Natural killer cell (primary cell): ENCODE results near the gene RAC2. TPM values are rescaled to one million over a fixed set of nuclear protein-coding genes. Genes with fewer than 3 reads are reported as not detected.

ENCODE experiments used
- ATAC-seq, 3 donors: fragments of 150-1000 bp in 2 of 3; fragments of 200-7000 bp in 1 of 3; cut with Tn5 transposase; 1 replicate in 1 of 3; 2 replicates in 2 of 3; pipeline ENCODE4 v1.10.0; 2021; ENCODE audit warnings: mild to moderate bottlenecking in 2 of 3, moderate library complexity in 2 of 3
- DNase-seq, 2 donors: peaks; one replicate each; pipeline versions ENCODE4 v3.0.0 to v3.0.0-alpha.2; 2013 to 2021; ENCODE audit warnings: mixed read lengths in 1 of 2
- H3K27ac ChIP-seq: one replicate; pipeline ENCODE4 v1.5.1; 2013; ENCODE audit warnings: mild to moderate bottlenecking, low read length
- H3K27me3 ChIP-seq: one replicate; pipeline ENCODE4 v1.6.1; 2013; ENCODE audit warnings: low read length; ENCODE audit not compliant: control insufficient read depth, insufficient read depth
- H3K36me3 ChIP-seq: one replicate; pipeline ENCODE4 v1.6.1; 2013; ENCODE audit warnings: low read length; ENCODE audit not compliant: control insufficient read depth, insufficient read depth
- H3K4me1 ChIP-seq: one replicate; pipeline ENCODE4 v1.6.1; 2013; ENCODE audit warnings: low read length; ENCODE audit not compliant: control insufficient read depth, insufficient read depth
- H3K4me3 ChIP-seq: one replicate; pipeline ENCODE4 v1.5.1; 2013; ENCODE audit warnings: low read length
- H3K9me3 ChIP-seq: one replicate; pipeline ENCODE4 v1.6.1; 2013; ENCODE audit warnings: low read length; ENCODE audit not compliant: control insufficient read depth, insufficient read depth
- H3K27ac Mint-ChIP-seq, 2 donors: one replicate each; pipeline ENCODE4 v1.8.0; 2022; ENCODE audit warnings: mild to moderate bottlenecking in 2 of 2, mixed read lengths in 2 of 2, moderate library complexity in 1 of 2
- H3K27me3 Mint-ChIP-seq, 2 donors: one replicate each; pipeline ENCODE4 v1.8.0; 2022; ENCODE audit warnings: low read depth in 2 of 2, mixed read lengths in 2 of 2
- H3K36me3 Mint-ChIP-seq: one replicate; pipeline ENCODE4 v1.8.0; 2022; ENCODE audit warnings: mixed read lengths
- H3K4me1 Mint-ChIP-seq, 2 donors: one replicate each; pipeline ENCODE4 v1.8.0; 2022; ENCODE audit warnings: mixed read lengths in 2 of 2
- H3K4me3 Mint-ChIP-seq: one replicate; pipeline ENCODE4 v1.8.0; 2022; ENCODE audit warnings: mild to moderate bottlenecking, moderate library complexity, mixed read lengths
- H3K9me3 Mint-ChIP-seq, 2 donors: one replicate each; pipeline ENCODE4 v1.8.0; 2022; ENCODE audit warnings: mixed read lengths in 2 of 2
- WGBS: methylation state at CpG from one replicate; pipeline ENCODE4 v1.1.7; 2013; ENCODE audit warnings: missing lambda C conversion rate; ENCODE audit not compliant: insufficient coverage; 5-methylcytosine and 5-hydroxymethylcytosine counted together
- intact Hi-C: fragments of 100-400 bp; cut with micrococcal nuclease; formaldehyde crosslinking; loops from one replicate; pipeline ENCODE4 v1.14.2; 2022
- total RNA-seq, 4 donors: library from RNA; stranded (reverse); fragments of 120-200 nt in 1 of 4; gene quantifications; one replicate each; pipeline versions ENCODE4 v1.2.3 to v1.2.4, GENCODE V29; 2013 to 2022
- TF ChIP-seq, protein P1 (sequence below): fragments of 200-600 bp; IDR thresholded peaks from one replicate; pipeline ENCODE4 v1.8.0; 2022; ENCODE audit warnings: antibody characterized with exemption

RAC2 gene
- total RNA-seq, 3 donors from 2014 or later (not counting 1 experiment from before 2014, with no cell fraction given), result 647 to 744 (median 741) TPM

DNA sequence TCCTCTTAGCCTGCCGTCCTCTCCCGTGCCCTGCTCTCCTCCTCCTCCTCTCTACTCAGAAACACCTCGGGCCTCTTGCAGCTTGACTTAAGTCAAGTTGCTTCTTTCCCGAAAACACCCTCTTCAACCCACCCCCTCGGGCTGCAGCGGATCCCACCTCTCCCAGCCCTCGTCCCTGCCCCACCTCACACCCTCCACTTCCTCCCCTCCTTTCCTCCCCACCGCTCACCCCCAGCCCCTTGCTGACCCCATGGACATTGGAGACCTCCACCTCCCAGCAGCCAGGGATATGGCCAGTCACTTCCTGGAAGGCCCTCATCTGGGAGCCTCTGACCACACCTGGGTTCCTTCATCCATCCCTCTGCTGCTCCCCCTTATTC is 29.8 kb upstream of the RAC2 start:
- Histone ChIP-seq H3K27ac (no peak overlapping the region), H3K27me3 (no peaks in the 10 kb centered on the region), H3K9me3 (no peaks in the 10 kb centered on the region), H3K36me3 (no peaks in the 10 kb centered on the region), H3K4me1 (peaks cover 60% of the 10 kb centered on the region), H3K4me3 (no peak overlapping the region)
- H3K4me3 Mint-ChIP-seq, result peak overlapping the region; percentile 35
- intact Hi-C loops, result no loop called here
- H3K36me3 Mint-ChIP-seq, result no peaks in the 10 kb centered on the region
- H3K27ac Mint-ChIP-seq, result peak overlapping the region in 1 of 2 donors; percentile 66
- H3K4me1 Mint-ChIP-seq, result peaks cover 34 to 47% of the 10 kb centered on the region in 2 donors
- ATAC-seq, result no peak
- 80% methylated on average over 8 of the region's 8 CpGs for WGBS
- TF ChIP-seq, protein P1, sequence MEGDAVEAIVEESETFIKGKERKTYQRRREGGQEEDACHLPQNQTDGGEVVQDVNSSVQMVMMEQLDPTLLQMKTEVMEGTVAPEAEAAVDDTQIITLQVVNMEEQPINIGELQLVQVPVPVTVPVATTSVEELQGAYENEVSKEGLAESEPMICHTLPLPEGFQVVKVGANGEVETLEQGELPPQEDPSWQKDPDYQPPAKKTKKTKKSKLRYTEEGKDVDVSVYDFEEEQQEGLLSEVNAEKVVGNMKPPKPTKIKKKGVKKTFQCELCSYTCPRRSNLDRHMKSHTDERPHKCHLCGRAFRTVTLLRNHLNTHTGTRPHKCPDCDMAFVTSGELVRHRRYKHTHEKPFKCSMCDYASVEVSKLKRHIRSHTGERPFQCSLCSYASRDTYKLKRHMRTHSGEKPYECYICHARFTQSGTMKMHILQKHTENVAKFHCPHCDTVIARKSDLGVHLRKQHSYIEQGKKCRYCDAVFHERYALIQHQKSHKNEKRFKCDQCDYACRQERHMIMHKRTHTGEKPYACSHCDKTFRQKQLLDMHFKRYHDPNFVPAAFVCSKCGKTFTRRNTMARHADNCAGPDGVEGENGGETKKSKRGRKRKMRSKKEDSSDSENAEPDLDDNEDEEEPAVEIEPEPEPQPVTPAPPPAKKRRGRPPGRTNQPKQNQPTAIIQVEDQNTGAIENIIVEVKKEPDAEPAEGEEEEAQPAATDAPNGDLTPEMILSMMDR, result no peak
- no peaks in the 10 kb centered on the region for H3K27me3 Mint-ChIP-seq
- no peak for DNase-seq
- no peaks in the 10 kb centered on the region for H3K9me3 Mint-ChIP-seq

DNA sequence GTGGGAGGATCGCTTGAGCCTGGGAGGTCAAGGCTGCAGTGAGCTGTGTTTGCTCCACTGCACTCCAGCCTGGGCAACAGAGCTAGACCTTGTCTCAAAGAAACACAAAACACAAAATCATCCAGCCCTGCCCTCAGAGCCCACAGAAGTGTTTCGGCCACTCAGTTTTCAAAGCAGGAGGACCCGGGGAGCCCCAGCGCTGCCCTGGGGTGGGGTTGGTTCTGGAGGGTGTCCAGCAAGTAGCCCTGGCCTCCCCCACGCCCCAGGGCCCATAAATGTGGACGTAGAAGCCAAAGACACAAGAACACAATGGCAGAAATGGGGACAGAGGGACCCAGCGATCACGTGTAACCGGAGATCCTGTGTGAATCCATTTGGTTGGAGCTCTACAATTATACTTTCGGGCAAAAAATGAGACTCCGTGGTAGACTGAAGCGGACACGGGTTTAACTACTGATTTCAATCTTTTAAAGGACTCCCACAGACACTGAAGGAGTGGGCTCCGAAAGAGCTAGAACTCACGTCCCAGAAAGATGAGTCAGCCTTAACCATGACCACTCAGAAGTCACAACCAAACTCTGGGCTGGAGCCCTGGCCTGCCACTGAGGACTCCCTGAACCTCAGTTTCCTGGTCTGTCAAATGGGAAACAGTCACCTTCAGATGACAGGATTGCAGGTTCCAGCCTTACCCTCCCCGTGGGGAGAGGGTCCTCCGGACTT is 29.2 kb upstream of the RAC2 start:
- 65% methylated on average over 17 of the region's 17 CpGs for whole genome bisulfite sequencing
- no peaks in the 10 kb centered on the region for H3K36me3 ChIP-seq
- TF ChIP-seq, protein P1, result no peak
- H3K4me1 ChIP-seq, result peaks cover 55% of the 10 kb centered on the region
- no peaks in the 10 kb centered on the region for H3K27me3 ChIP-seq
- H3K9me3 Mint-ChIP-seq, result no peaks in the 10 kb centered on the region
- ATAC-seq (peak; percentile 49 to 90 (median 77)), DNase-seq (no peak)
- H3K4me1 Mint-ChIP-seq, result peaks cover 29 to 42% of the 10 kb centered on the region in 2 donors
- no peak overlapping the region for H3K27ac ChIP-seq
- intact Hi-C loops, result no loop called here
- no peaks in the 10 kb centered on the region for H3K27me3 Mint-ChIP-seq
- H3K4me3 Mint-ChIP-seq, result peak overlapping the region; percentile 35
- H3K36me3 Mint-ChIP-seq, result no peaks in the 10 kb centered on the region
- no peaks in the 10 kb centered on the region for H3K9me3 ChIP-seq
- H3K27ac Mint-ChIP-seq, result peak overlapping the region in 1 of 2 donors; percentile 66
- H3K4me3 ChIP-seq, result no peak overlapping the region

DNA sequence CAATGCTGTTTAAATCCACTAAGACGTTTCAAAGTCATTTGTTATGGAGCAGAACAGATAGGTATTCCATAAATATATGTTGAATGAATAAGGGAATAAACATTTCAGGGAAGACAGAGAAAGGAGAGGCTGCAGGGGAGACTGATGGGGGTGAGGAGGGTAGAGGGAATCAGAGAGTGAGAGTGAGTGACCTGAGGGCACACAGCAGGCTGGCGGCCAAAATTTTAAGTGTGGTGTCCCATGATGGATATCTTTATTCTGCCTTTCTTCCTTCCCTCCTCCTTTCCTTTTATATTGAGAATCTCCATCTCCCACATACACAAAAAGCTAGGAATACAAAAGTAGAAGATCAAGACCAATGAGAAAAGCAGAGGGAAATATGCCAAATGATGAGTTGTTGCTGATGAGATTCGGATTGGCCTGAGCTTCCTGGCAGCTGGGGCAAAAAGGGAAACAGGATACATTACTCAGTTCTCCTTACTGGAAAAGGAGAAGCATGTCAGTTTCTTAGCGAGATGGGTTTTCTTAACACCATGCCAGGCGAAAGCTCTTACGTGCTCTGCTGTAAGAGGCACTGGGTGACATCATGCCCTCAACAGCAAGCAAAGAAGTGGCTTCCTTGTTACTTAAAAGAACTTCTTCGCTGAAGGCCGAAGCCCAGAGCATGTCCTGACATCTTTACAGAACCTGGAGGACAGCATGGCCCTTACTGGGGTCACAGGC is 27.0 kb upstream of the RAC2 start:
- no peaks in the 10 kb centered on the region for H3K9me3 Mint-ChIP-seq
- H3K4me3 ChIP-seq, result no peak overlapping the region
- no peaks in the 10 kb centered on the region for H3K36me3 ChIP-seq
- no peak for ATAC-seq
- intact Hi-C loops, result no loop called here
- TF ChIP-seq, protein P1, result no peak
- WGBS, result 83% methylated on average over 8 of the region's 8 CpGs
- no peaks in the 10 kb centered on the region for H3K9me3 ChIP-seq
- DNase-seq, result no peak
- H3K4me1 Mint-ChIP-seq, result peaks cover 44 to 50% of the 10 kb centered on the region in 2 donors
- H3K27ac ChIP-seq, result no peak overlapping the region
- peak overlapping the region in 1 of 2 donors; percentile 4 for H3K27ac Mint-ChIP-seq
- H3K27me3 ChIP-seq, result no peaks in the 10 kb centered on the region
- H3K4me1 ChIP-seq, result peaks cover 51% of the 10 kb centered on the region
- H3K27me3 Mint-ChIP-seq, result no peaks in the 10 kb centered on the region
- H3K36me3 Mint-ChIP-seq, result no peaks in the 10 kb centered on the region
- no peak overlapping the region for H3K4me3 Mint-ChIP-seq
